DND-41 (cell line): ENCODE results near the gene FKBP8.

Source experiments
- CTCF ChIP-seq: IDR thresholded peaks from 2 replicates; pipeline ENCODE4 v1.5.1; 2012; ENCODE audit warnings: borderline replicate concordance, low read length, moderate library complexity, mild to moderate bottlenecking; ENCODE audit not compliant: poor library complexity, severe bottlenecking; ENCODE audit errors: extremely low read depth
- EZH2 ChIP-seq: IDR thresholded peaks from 3 replicates; pipeline ENCODE4 v1.6.1; 2012; ENCODE audit warnings: borderline replicate concordance, low read depth, mild to moderate bottlenecking, moderate library complexity, low read length, inconsistent platforms; ENCODE audit not compliant: severe bottlenecking

- TF ChIP-seq CTCF (no peak), EZH2 (no peak)
Observed at GRCh38 chr19:18587962-18588610, 44.7 kb upstream of the FKBP8 start.
